Osteoblast (primary cell): Measurements from ENCODE around the gene BANK1. TPM values are rescaled to one million over a fixed set of nuclear protein-coding genes. Genes with fewer than 3 reads are reported as not detected.

Experiments used
- DNase-seq: peaks from one replicate; pipeline ENCODE4 v3.0.0; 2011; ENCODE audit warnings: low spot score, mixed read lengths; ENCODE audit not compliant: insufficient read length; ENCODE audit errors: missing footprints
- H2AFZ ChIP-seq: 2 replicates; pipeline ENCODE4 v1.6.0; 2011; ENCODE audit warnings: mild to moderate bottlenecking, low read length
- H3K27ac ChIP-seq: 2 replicates; pipeline ENCODE4 v1.5.1; 2011; ENCODE audit warnings: mild to moderate bottlenecking, low read depth, low read length, moderate library complexity
- H3K27me3 ChIP-seq: 2 replicates; pipeline ENCODE4 v1.6.0; 2012; ENCODE audit warnings: mild to moderate bottlenecking, control low read depth, inconsistent platforms, low read length, moderate library complexity; ENCODE audit not compliant: insufficient read depth
- H3K36me3 ChIP-seq: 2 replicates; pipeline ENCODE4 v1.5.1; 2011; ENCODE audit warnings: mild to moderate bottlenecking, low read length, control low read depth, moderate library complexity; ENCODE audit not compliant: insufficient read depth
- H3K4me1 ChIP-seq: 2 replicates; pipeline ENCODE4 v1.5.1; 2011; ENCODE audit warnings: mild to moderate bottlenecking, low read length, control low read depth, moderate library complexity; ENCODE audit not compliant: insufficient read depth
- H3K4me2 ChIP-seq: 2 replicates; pipeline ENCODE4 v1.6.0; 2011; ENCODE audit warnings: mild to moderate bottlenecking, low read length; ENCODE audit not compliant: insufficient read depth
- H3K4me3 ChIP-seq: fragments of 200-600 bp; sonication (generic); 3 replicates; pipeline ENCODE4 v1.5.1; 2012; ENCODE audit warnings: mild to moderate bottlenecking, low read length, inconsistent platforms; ENCODE audit not compliant: insufficient read depth
- H3K79me2 ChIP-seq: 2 replicates; pipeline ENCODE4 v1.6.0; 2012; ENCODE audit warnings: mild to moderate bottlenecking, low read length, control low read depth, inconsistent platforms; ENCODE audit not compliant: insufficient read depth
- H3K9me3 ChIP-seq: 2 replicates; pipeline ENCODE4 v1.5.1; 2011; ENCODE audit warnings: low read depth, low read length, control low read depth
- H4K20me1 ChIP-seq: 2 replicates; pipeline ENCODE4 v1.6.0; 2012; ENCODE audit warnings: mild to moderate bottlenecking, low read length, control low read depth; ENCODE audit not compliant: insufficient read depth
- CTCF ChIP-seq: IDR thresholded peaks from 2 replicates; pipeline ENCODE4 v1.5.1; 2011; ENCODE audit warnings: mild to moderate bottlenecking, low read depth, low read length, moderate library complexity; ENCODE audit errors: extremely low read depth
- total RNA-seq: library from RNA; depleted of rRNA; stranded (reverse); fragments of >200 nt; gene quantifications from 2 replicates; pipeline ENCODE4 v1.2.3, GENCODE V29; 2012

The BANK1 gene
- total RNA-seq, 1 donor = 1.8 TPM

- no peaks in the 10 kb centered on the region for H3K27me3 ChIP-seq
- no peak overlapping the region for H2AFZ ChIP-seq
- no peak for TF ChIP-seq CTCF
- peak overlapping the region; percentile 2 for H3K4me2 ChIP-seq
- H3K9me3 ChIP-seq = no peaks in the 10 kb centered on the region
- H3K4me3 ChIP-seq = no peak overlapping the region
- H3K36me3 ChIP-seq = no peaks in the 10 kb centered on the region
- H3K27ac ChIP-seq = no peak overlapping the region
- peaks cover 7% of the 10 kb centered on the region for H3K4me1 ChIP-seq
- no peaks in the 10 kb centered on the region for H4K20me1 ChIP-seq
- DNase-seq = no peak
- no peaks in the 10 kb centered on the region for H3K79me2 ChIP-seq
Measured at GRCh38 chr4:102007959-102008425, 217.5 kb downstream of the BANK1 start.

GRCh38 chr4:102008711-102009110 is 218.2 kb downstream of the BANK1 start:
- TF ChIP-seq CTCF = no peak
- H3K27ac ChIP-seq = no peak overlapping the region
- H3K4me1 ChIP-seq = peaks cover 7% of the 10 kb centered on the region
- H2AFZ ChIP-seq = no peak overlapping the region
- H3K4me3 ChIP-seq = no peak overlapping the region
- H3K9me3 ChIP-seq = no peaks in the 10 kb centered on the region
- no peaks in the 10 kb centered on the region for H3K36me3 ChIP-seq
- H3K27me3 ChIP-seq = no peaks in the 10 kb centered on the region
- no peaks in the 10 kb centered on the region for H4K20me1 ChIP-seq
- H3K79me2 ChIP-seq = no peaks in the 10 kb centered on the region
- DNase-seq = no peak
- no peak overlapping the region for H3K4me2 ChIP-seq

- TF ChIP-seq CTCF = no peak
- Histone ChIP-seq H2AFZ (no peak overlapping the region), H3K79me2 (no peaks in the 10 kb centered on the region), H3K36me3 (no peaks in the 10 kb centered on the region), H3K27me3 (no peaks in the 10 kb centered on the region), H3K4me3 (no peak overlapping the region), H3K27ac (no peak overlapping the region), H3K9me3 (no peaks in the 10 kb centered on the region), H4K20me1 (no peaks in the 10 kb centered on the region), H3K4me1 (no peaks in the 10 kb centered on the region), H3K4me2 (no peak overlapping the region)
- DNase-seq = no peak
Measured at GRCh38 chr4:102022343-102022742, 231.8 kb downstream of the BANK1 start.

- no peak for DNase-seq
- no peaks in the 10 kb centered on the region for H3K27me3 ChIP-seq
- H4K20me1 ChIP-seq = no peaks in the 10 kb centered on the region
- H3K4me2 ChIP-seq = no peak overlapping the region
- no peak overlapping the region for H3K27ac ChIP-seq
- H3K9me3 ChIP-seq = no peaks in the 10 kb centered on the region
- H3K79me2 ChIP-seq = no peaks in the 10 kb centered on the region
- no peak for TF ChIP-seq CTCF
- no peaks in the 10 kb centered on the region for H3K36me3 ChIP-seq
- H3K4me1 ChIP-seq = no peaks in the 10 kb centered on the region
- H3K4me3 ChIP-seq = no peak overlapping the region
- no peak overlapping the region for H2AFZ ChIP-seq
Measured at GRCh38 chr4:102027961-102028360, 237.4 kb downstream of the BANK1 start.
